HG03469 (cell line): ENCODE results near the gene C12orf43.
"Not testable (repeated sequence)": the region's sequence is repeated elsewhere in the genome, so short reads cannot be mapped to it uniquely, and the experiment has no call there.

Source experiments
- ATAC-seq: cut with Tn5 transposase; IDR thresholded peaks from one replicate; pipeline ENCODE4 v1.9.1; 2021; ENCODE audit warnings: mild to moderate bottlenecking, moderate library complexity, moderate number of reproducible peaks; ENCODE audit not compliant: unreplicated experiment

The C12orf43 gene, protein sequence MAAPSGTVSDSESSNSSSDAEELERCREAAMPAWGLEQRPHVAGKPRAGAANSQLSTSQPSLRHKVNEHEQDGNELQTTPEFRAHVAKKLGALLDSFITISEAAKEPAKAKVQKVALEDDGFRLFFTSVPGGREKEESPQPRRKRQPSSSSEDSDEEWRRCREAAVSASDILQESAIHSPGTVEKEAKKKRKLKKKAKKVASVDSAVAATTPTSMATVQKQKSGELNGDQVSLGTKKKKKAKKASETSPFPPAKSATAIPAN

DNA sequence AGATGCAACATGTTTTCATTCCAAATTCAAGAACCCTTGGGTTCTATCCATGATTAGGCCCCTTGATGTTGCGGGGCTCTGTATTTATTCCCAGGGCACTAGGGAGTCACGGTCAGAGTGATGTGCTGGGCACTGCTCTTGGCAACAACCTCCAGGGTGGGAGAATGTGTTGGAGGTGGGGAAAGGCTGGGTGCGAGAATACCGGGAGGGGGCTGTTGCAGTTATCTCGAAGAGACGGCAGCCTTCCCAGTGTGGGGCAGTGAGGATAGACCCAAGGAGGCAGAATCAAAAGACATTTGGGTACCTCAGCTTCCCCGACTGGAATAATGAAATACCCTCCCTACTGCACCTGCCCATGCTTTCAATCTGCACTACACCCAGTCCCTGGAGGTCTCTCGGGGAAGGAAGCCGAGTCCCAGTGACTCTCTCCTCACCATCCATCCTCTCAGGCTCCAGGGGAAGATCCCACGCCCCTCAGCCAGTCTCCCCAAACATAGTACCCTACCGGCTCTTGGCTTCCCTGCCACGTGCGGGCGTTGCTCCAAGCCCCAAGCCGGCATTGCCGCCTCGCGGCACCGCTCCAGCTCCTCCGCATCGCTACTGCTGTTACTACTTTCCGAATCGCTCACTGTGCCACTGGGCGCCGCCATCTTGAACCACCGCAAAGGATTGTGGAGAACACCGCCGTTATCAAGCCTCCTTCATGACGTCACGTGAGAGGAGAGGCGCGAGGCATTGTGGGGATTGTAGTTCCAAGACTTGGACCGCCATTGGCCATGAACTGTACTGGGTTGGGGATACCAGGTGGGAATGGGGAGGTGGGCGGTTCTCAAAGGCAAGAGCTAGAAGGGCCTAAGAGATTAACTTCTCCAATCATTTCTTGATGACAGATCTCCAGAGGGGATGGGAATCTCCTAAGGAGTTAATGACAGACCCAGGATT, at the start of gene C12orf43:
C12orf43 (minus strand) TSS at position 663 of the 942 bp plus-strand sequence; CDS start at position 650, 13 bp downstream.
- ATAC-seq = peak; percentile 82

DNA sequence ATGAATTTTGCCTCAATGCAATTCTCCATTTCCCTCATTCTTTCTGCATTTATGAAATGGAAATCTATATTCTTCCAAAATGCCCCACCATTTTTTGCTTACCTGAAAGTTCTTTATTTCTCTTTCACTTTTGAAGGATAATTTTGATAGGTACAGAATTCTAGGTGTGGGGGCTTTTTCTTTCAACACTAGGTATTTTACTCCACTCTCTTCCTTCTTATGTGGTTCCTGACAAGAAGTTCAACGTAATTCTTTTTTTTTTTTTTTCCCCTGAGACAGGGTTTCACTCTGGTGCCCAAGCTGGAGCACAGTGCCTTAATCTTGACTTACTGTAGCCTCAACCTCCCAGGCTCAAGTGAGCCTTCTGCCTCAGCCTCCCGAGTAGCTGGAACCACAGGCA, 49.1 kb upstream of the C12orf43 start:
- no peak for ATAC-seq

DNA sequence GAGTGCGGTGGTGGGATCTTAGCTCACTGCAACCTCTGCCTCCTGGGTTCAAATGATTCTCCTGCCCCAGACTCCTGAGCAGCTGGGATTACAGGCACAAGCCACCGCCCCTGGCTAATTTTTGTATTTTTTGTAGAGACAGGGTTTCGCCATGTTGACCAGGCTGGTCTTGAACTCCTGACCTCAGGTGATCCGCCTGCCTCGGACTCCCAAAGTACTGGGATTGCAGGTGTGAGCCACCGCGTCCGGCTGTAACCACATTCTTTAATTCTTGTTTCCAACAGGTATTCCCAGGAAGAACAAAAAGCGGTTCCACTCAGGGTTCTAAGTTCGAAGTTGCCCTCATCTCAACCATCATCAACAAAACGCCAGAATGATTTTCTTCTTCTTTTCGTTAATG, 48.3 kb upstream of the C12orf43 start:
- ATAC-seq = not testable (repeated sequence)

DNA sequence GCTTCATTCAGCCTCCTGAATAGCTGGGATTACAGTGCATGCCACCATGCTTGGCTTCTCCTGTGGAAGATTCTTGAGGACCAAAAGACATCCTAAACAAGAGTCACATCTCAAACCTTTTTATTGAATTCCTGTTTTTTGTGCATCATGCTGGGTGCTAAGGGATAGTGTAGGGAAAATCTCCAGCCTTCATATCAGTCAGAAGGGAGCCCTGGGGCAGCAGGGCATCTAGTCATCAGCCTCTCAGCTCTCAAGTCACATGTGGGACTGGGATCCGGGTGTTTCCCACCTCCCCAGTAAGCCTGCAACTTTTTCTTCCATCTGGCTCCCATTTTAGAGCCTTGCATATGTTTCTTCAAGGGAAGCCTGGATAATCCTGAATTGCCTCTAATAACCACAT, 47.8 kb upstream of the C12orf43 start:
- ATAC-seq = no peak

DNA sequence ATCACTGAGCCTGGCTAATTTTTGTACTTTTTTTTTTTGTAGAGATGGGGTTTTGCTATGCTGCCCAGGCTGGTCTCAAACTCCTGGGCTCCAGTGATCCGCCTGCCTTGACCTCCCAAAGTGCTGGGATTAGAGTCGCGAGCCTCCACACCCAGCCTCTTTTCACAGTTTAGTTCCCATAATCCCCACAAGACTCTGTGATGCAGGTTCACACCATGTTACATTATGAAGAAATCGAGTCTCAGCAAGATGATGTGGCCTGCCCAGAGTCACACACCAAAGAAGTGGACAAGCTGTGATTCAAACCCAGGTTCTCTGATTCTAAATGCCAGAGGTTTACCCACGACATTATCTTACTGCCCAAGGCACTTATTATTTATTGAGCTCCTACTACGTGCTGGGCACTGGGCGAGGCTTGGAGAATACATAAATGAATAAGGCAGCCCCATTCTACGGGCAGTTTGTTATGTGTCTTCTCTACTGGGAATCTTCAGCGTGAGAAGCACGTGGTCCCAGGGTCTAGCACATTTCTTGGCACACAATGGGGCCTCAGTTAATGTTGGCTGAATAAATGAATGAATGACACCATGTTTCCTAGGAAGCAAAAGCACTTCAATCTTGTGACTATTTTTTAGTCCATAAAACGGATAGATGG, 46.2 kb upstream of the C12orf43 start:
- no peak for ATAC-seq

DNA sequence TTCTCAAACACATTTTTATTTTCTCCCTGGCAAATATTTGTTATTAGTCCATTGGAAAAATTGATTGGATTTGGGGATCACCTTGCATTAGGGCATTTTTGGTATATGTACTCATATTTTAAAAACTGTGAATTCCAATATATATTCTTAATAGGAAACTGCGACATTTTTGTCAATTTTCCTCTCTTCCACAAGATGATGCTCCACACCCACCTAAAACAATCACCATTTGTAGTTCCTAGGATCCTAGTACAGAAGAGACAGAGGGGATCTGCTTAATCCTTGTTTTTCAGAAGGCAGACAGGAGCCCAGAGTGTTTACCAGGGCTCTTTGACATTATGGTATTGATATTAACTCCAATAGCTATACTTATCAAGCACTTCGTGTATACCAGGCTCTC, 45.5 kb upstream of the C12orf43 start:
- no peak for ATAC-seq

DNA sequence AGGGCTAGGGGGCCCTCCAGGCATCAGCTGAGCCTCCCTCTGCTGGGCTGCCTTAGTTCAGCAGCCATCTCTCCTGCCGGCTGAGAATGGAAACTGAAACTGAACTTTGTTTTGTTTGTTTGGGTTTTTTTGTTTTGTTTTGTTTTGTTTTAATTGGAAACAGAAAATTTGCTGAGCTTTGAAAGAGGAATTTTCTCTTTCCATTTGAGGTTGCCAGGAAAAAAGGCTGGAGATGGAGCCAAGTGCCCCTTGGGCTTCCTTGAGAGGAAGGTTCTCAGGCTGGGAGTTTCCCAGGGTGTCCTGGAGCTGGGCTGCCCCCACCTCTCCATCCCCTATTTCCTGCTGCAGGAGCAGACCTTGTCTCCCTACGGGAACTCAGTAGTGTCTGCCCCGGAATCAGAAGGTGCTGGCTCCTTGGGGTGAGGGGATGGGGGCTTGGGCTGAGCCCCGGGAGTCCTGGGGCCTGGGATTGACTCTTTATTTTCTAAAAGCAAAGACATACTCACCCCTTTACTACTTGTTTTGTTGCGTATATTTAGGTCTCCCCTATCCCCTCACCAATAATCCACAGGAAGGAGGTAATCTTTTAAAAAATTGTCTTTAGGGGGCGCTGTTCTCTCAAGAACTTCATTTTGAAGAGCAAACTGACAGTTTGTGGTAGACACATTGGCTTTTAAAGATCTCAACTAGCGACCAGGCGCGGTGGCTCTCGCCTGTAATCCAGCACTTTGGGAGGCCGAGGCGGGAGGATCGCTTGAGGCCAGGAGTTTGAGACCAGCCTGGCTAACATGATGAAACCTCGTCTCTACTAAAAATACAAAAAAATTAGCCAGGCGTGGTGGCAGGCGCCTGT, 44.1 kb upstream of the C12orf43 start:
- peak; percentile 69 for ATAC-seq

DNA sequence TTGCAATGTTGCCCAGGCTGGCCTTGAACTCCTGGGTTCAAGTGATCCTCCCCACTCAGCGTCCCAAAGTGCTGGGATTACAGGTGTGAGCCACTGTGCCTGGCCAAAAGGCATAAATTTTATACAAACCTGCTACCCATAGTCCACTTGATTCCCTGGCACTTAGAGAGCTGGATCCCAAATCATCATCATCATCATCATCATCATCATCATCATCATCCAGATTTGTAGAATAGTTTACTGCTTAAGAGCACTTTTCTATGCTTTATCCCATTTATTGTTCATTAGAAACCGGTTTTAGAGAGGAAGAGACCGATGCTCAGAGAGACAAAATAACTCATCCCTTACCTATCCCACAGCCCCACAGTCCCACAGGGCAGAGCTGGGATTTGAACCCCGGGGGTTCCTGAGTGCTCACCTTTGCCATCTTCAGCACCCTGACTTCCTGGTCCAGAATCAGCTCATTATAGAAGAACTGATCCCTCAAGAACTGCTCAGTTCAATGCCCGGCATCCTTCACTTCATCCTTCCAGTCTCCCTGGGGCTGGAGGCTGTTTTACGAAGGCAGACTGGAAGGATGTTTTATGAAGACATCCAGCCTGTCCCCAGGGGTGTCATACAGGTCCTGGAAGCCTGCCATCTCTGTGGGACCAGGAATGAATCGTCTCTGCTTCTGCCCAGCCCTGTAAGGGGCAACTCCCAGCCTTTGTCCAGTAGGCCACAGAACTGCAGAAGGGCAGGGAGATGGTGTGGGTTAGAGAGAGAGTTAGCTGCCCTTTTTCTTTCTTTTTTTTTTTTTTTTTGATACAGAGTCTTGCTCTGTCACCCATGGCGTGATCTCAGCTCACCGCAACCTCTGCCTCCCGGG, 43.0 kb upstream of the C12orf43 start:
- ATAC-seq = no peak

DNA sequence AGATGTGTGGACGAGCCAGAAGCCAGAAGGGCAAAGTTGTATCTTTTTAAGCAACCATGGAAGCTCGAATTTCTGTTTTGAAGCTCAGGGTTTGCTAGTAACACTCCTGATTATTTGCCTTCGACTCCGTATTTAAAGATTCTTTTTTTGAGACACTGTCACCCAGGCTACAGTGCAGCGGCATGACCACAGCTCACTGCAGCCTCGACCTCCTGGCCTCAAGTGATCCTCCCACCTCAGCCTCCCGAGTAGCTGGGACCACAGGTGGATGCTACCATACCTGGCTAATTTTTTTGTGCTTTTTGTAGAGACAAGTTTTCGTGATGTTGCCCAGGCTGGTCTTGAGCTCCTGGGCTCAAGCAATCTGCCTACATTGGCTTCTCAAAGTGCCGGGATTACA, 41.5 kb upstream of the C12orf43 start:
- no peak for ATAC-seq

DNA sequence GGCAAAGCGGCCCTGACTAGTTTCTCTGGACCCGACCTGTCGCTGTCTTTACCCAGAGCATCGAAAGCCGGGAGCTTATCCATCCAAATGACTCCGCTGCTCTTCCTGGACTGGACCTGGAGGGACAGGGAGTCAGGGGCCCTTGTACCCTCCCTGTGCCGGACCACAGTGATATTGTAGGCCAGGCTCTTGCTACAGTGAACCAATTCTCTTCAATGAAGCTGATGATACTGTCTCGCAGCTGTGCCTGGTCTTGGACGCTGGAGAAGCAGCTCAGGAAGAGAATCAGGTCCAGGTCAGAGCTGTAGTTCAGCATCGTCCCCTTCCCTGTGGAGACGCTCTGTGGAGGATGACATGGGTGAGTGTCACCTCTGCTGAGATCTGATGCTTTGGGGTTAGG, 37.4 kb upstream of the C12orf43 start:
- no peak for ATAC-seq

DNA sequence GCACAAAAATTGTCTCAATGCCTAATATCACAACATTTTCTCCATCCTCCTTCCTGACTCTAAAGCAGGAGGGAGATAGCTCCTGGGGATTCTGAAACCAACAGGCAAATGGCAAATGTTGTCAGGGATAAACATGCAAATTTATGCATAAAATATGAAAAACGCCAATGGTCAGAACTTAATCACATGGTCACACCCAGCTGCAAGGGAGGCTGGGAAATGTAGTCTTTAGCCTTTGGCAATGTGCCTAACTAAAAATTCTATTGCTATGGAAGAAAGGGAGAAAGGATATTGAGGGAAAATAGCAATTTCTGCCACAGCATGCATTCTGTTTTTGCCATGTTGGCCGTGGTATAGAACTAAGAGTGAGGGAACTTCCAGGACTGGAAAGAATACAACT, 34.4 kb upstream of the C12orf43 start:
- no peak for ATAC-seq

DNA sequence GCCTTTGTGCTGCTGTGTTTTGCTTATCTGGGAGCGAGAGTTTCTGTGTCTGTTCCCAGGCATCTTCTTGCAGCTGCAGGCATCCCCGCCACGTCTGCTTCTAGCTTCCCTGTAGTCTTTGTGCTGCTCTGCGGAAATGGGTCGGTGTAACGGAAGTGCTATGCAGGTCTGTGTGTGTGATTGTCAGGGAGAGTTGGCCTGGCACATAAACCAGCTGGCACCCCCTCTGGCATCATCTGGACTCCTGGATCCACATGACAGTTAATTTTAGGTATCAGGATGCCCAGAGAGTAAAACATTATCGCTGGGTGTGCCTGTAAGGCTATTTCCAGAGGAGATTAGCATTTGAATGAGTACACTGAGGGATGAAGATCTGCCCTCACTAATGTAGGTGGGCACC, 32.2 kb upstream of the C12orf43 start:
- ATAC-seq = no peak

DNA sequence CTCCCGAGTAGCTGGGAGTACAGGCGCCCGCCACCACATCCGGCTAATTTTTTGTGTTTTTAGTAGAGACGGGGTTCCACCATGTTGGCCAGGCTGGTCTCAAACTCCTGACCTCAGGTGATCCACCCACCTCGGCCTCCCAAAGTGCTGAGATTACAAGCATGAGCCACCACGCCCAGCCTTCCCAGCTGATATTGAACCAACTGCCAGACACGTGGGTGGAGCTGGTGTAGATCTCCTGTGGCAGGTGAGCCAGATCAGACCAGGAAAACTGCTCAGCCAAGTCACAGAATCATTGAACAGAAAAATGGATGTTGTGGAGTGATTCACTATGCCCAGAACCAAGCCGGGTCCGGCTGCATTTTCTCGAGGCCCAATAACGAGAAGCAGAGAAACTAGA, 31.1 kb upstream of the C12orf43 start:
- ATAC-seq = not testable (repeated sequence)

DNA sequence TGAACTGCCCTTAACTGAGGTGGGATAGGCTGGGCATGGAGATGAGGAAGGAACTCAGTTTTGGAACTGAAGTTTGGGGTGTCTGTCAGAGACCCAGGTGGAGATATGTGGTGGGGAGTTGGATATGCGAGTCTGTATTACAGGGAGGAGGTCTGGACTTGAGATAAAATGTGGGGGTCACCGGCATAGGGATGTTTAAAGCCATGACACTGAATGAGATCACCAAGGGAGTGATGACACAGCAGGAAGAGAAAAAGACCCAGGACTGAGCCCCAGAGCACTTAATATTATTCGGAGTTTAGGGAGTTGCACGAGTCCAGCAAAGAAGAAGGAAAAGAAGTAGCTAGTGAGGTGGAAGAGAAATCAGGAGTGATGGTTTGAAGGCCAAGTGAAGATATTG, 26.8 kb upstream of the C12orf43 start:
- no peak for ATAC-seq

DNA sequence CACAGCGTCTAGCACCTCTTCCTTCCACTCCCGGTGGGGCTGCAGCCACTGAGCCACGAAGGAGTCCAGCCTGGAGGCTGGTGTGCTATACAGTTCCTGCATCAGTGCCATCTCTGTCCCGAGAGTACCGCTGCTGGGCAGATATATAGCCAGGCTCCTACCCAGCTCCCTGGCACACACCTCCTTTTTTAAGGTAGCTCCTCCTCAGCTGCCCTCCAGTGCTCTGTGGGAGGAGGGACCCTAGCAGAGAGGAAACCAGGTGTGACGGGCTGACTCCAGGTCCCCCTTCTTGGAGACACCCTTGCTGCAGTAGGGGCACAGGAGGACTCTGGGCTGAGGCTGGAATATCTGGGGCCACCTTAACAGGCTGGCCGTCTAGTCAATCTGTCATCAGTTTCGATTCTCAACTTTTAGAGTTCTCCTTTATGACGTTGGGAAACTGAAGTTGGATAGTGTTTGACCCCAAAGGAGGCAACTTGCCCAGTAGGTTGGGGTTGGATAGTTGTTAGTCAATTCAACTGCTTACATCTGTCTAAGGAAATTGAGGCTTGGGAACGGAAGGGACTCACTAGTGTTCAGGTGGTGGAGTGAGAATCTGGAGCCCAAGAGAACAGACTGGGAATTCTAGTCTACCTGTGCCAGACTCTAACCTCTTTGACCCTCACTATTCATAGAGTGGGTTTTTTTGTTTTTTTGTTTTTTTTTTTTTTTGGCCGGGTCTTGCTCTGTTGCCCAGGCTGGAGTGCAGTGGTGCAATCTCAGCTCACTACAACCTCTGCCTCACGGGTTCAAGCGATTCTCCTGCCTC, 22.8 kb upstream of the C12orf43 start, which contains the start of gene OASL:
OASL (minus strand) TSS at position 386 of the 808 bp plus-strand sequence; CDS start at position 111, 275 bp downstream.
- ATAC-seq = no peak

DNA sequence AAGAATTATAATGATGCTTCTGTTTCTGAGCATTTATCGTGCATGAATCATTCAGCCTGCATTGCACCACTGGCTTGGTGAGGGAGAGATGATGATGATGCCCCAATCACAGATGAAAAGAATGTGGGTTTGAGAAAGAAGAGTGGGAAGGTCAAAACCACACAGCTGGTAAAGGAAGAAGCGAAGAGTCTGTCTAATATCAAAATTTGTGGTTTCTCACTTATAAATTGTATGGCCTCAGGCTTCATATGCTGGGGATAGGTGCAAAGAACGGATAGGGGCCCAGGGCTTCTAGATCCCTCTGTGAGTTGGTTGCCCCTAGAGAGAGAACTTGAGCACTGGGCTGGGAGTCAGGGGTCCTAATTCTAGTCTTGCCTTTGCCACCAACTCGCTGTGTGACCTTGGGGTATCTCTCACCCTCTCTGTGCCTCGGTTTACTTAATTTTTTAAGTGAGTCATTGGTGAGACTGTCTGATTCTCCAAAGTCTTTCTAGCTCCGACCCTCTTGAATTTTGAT, 20.6 kb upstream of the C12orf43 start:
- no peak for ATAC-seq

DNA sequence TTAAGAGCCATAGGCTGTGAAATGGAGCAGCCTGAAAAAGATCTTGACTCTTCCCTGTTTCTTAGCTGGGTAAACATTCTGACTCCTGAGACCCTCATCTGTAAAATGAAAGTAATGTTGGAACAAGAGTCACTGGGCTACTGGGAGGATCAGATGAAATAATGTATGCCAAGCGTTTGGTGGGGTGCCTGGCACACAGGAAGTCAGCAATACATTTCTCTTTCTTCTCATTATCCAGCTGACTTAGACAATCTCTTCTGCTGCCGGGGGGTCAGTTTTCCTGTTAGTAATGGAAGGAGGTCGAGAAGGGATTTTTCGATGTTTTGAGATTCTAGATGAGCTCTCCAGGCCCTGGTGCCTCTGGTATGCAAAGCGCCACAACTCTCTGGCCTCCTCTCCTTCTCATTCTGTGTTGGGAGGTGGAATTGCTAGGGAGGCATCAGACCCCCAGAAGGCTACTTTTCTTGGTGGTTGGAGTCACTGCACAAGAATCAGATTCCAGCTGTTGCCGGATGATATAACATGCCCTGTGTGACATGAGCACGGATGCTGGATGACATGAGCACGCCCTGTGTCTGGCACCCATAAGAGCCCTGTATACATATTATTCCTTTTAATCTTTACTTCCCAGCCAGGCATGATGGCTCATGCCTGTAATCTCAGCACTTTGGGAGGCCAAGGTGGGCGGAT, 18.5 kb upstream of the C12orf43 start:
- ATAC-seq = no peak
